RPMI7951 (cell line): Measurements from ENCODE around the gene RPS18. TPM values are rescaled to one million over a fixed set of nuclear protein-coding genes. Genes with fewer than 3 reads are reported as not detected.
"Not testable (repeated sequence)": the region's sequence is repeated elsewhere in the genome, so short reads cannot be mapped to it uniquely, and the experiment has no call there.

ENCODE experiments used
- DNase-seq: peaks from one replicate; pipeline ENCODE4 v3.0.0-alpha.2; 2012; ENCODE audit warnings: low read depth
- total RNA-seq: library from RNA; depleted of rRNA; stranded (reverse); fragments of >200 nt; shearing (Covaris generic); gene quantifications from 2 replicates; pipeline ENCODE4 v1.2.3, GENCODE V29; 2014; rRNA removed

Gene RPS18
- 3,254 and 3,442 TPM in 2 replicates for total RNA-seq

GRCh38 chr6:33271468-33272274 is at the start of gene RPS18, which contains the start of gene VPS52:
Gene RPS18 (plus strand): TSS chr6:33272075. CDS start chr6:33272120, 45 bp downstream.
Gene VPS52 (minus strand): TSS chr6:33271876. CDS start chr6:33271675, 201 bp downstream.
- peak; percentile 99 for DNase-seq

GRCh38 chr6:33226503-33227120 is 45.3 kb upstream of the RPS18 start:
- DNase-seq = not testable (repeated sequence)

GRCh38 chr6:33235221-33235634 is 36.6 kb upstream of the RPS18 start:
- no peak for DNase-seq

GRCh38 chr6:33236328-33236727 is 35.5 kb upstream of the RPS18 start:
- no peak for DNase-seq

GRCh38 chr6:33236852-33237251 is 35.0 kb upstream of the RPS18 start:
- no peak for DNase-seq

- DNase-seq = no peak
These were observed 34.1 kb upstream of the RPS18 start for GRCh38 chr6:33237741-33238140.

GRCh38 chr6:33241968-33242367 is 29.9 kb upstream of the RPS18 start:
- DNase-seq = no peak

- no peak for DNase-seq
These were observed 28.4 kb upstream of the RPS18 start for GRCh38 chr6:33243476-33243875.

GRCh38 chr6:33247977-33248642 is 23.8 kb upstream of the RPS18 start:
- peak; percentile 81 for DNase-seq

- DNase-seq = peak; percentile 57
These were observed 23.3 kb upstream of the RPS18 start for GRCh38 chr6:33248643-33248931.

GRCh38 chr6:33248932-33249731 is 22.7 kb upstream of the RPS18 start:
- DNase-seq = peak; percentile 100

GRCh38 chr6:33249732-33250630 is 21.9 kb upstream of the RPS18 start:
- DNase-seq = peak; percentile 95

GRCh38 chr6:33250731-33251130 is 21.1 kb upstream of the RPS18 start:
- no peak for DNase-seq

GRCh38 chr6:33251395-33252012 is 20.4 kb upstream of the RPS18 start:
- DNase-seq = peak; percentile 18

GRCh38 chr6:33252759-33253158 is 19.1 kb upstream of the RPS18 start:
- peak; percentile 30 for DNase-seq

- no peak for DNase-seq
These were observed 17.3 kb upstream of the RPS18 start for GRCh38 chr6:33254591-33254990.

- DNase-seq = no peak
These were observed 12.8 kb upstream of the RPS18 start for GRCh38 chr6:33259032-33259431.

GRCh38 chr6:33262490-33262889 is 9.4 kb upstream of the RPS18 start:
- not testable (repeated sequence) for DNase-seq

- no peak for DNase-seq
These were observed 7.9 kb upstream of the RPS18 start for GRCh38 chr6:33264015-33264414.

GRCh38 chr6:33271117-33271467 is 783 bp upstream of the RPS18 start:
- DNase-seq = no peak
